Measurements from ENCODE around the gene RPL41.

Gene RPL41

GRCh38 chr12:56127888-56128669 is 11.6 kb downstream of the RPL41 start, which contains the start of gene ESYT1:
TSS of gene ESYT1 (plus strand) at chr12:56128267. CDS start at chr12:56128320, 53 bp downstream.
- DNase-seq = peak; percentile 100

DNA sequence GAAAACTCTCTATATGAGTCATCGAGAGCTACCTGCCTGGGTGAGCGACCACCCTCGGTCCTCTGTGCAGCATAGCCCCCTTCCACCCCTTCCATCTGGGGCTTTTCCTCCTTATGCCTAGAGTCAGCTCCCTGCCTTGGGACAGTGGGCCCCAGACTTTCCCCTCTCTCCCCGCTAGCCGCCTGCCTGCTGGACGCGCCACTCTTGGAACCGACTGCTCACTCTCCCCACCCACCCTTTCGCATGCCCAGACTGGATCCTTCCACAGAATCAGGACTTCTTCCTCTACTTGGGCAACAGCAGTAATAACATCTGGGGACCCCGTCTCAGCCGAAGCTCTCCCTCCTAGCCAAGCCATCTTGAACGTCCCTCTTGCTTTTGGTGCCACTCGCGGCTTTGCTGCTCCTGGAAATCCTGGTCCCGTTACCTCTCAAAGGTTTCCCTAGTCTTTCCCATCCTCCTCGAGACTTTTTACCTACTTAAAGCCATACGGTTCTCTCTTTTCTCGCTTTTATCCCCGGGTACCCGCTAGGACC is 12.3 kb downstream of the RPL41 start:
- DNase-seq = peak; percentile 14

DNA sequence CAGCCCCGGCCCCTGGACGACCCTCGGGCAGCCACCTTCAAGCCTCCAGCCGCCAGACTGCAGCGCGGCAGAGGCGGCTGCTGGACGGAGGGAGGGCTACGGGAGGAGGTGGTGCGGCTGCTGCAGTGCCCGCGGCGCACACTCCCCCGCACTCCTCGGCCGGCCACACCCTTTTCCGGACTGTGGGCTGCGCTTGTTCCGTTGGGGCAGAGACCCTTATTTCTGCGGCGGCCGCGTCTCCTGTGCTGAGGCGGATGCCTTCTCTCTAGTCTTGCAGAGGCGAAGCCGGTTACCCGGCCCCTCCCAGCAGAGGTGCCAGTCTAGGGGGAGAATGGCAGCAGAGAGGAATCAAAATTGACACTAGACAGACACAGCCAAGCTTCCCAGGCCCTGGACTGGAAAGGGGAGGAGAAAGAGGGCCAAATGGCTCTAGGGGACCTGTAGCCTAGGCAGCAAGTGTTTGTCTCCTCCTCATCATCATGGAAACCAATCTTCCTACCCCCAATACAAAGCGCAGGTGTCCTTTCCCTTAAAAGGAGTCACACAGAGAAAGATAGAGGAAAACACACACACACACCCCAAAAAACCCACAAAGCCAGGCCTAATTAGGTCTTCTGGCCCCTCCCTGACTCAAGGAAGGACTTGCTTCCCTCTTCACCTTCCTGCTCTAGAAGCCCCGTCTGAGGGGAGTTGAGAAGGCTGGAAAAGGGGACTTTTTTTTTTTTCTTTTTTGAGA is 12.9 kb downstream of the RPL41 start:
- peak; percentile 51 for DNase-seq

GRCh38 chr12:56129942-56130495 is 13.6 kb downstream of the RPL41 start:
- no peak for DNase-seq

DNA sequence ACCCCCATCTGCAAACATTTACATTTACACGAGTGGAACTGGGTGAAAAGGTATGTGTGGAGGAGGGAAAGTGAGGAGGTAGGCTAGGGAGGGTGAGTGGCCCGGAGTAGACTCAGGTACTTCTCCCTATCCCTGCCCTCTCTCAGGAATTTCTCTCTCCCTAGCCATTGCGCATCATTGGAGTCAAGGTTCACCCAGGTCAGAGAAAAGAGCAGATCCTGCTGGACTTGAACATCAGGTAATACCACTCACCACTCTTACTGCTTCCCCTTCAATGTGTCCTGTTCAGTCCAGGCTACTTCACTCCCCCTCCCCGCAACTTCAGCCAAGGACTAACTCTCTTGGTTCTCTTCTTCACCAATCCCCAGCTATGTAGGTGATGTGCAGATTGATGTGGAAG is 14.4 kb downstream of the RPL41 start:
- DNase-seq = no peak

GRCh38 chr12:56134897-56135296 is 18.5 kb downstream of the RPL41 start:
- no peak for DNase-seq

DNA sequence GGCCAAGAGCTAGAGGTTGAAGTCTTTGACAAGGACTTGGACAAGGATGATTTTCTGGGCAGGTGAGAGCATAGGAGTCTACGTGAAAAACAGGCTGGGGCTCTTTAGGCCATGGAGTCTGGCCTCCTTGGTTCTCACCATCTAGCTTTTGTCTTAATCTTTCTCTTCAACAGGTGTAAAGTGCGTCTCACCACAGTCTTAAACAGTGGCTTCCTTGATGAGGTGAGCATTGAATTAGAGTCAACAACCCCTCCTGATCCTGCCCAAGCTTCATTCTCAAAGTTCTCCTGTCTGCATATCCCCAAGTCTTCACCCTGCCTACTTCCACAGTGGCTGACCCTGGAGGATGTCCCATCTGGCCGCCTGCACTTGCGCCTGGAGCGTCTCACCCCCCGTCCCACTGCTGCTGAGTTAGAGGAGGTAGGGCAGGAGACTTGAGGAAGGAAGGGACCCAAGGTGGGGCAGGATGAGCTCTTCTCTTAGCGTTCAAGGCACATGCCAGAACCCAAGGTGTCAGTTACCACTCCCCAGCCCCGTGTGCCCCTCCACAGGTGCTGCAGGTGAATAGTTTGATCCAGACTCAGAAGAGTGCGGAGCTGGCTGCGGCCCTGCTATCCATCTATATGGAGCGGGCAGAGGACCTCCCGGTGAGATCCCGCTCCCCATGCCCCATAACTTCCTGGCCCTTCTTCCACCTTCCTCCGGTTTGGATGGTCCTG is 21.6 kb downstream of the RPL41 start:
- no peak for DNase-seq

- DNase-seq = no peak
Measured at GRCh38 chr12:56141946-56142784, 25.7 kb downstream of the RPL41 start.

DNA sequence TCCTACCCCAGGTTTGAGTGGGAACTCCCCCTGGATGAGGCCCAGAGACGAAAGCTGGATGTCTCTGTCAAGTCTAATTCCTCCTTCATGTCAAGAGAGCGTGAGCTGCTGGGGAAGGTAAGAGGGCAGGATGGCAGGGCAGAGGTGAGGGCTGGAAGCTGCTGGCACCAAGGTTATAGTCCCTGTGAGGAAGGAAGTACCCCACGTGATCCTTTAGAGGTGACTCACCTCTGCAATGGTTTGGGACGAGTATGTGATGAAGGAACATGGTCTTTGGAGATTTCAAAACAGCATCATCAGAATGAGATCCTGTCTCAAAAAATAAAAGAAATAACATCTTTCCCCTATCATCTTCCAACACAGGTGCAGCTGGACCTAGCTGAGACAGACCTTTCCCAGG is 26.8 kb downstream of the RPL41 start:
- no peak for DNase-seq

DNA sequence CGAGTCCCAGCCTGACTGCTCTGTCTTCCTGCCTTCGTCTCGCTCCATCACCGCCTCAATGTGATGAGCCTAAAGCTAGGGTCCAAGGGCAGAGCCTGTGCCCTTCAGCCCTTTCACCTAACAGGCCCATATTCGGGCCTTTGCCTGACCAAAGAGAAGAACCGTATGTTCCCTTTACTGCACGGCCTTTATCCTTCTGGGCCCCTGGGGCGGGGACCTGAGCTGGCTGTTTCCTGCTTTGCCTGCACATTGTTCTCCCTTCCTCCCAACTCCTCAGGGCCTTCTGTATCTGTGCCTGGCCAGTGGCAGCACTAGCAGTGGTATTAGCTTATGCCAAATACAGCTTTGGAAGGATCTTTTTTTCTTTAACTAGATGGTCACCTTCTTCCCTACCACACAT is 27.4 kb downstream of the RPL41 start:
- no peak for DNase-seq

DNA sequence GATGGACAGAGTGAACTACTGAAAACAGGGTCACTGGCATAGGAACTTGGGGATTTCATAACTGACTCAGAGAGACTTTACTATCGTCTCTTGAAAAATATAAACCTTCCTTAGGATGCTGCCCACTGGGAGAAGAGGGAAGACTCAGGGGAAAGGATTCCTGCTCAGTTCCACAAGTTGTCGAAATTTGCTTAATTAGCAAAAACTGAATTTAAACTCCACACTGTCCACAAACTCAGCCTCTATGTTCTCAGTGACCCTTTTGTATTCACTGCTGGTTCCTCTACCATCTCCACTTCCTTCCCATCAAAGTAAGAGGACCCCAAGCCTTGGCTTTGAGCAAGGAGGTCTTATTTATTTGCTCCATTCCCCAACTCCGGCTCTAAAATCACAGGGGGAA is 28.8 kb downstream of the RPL41 start:
- no peak for DNase-seq

DNA sequence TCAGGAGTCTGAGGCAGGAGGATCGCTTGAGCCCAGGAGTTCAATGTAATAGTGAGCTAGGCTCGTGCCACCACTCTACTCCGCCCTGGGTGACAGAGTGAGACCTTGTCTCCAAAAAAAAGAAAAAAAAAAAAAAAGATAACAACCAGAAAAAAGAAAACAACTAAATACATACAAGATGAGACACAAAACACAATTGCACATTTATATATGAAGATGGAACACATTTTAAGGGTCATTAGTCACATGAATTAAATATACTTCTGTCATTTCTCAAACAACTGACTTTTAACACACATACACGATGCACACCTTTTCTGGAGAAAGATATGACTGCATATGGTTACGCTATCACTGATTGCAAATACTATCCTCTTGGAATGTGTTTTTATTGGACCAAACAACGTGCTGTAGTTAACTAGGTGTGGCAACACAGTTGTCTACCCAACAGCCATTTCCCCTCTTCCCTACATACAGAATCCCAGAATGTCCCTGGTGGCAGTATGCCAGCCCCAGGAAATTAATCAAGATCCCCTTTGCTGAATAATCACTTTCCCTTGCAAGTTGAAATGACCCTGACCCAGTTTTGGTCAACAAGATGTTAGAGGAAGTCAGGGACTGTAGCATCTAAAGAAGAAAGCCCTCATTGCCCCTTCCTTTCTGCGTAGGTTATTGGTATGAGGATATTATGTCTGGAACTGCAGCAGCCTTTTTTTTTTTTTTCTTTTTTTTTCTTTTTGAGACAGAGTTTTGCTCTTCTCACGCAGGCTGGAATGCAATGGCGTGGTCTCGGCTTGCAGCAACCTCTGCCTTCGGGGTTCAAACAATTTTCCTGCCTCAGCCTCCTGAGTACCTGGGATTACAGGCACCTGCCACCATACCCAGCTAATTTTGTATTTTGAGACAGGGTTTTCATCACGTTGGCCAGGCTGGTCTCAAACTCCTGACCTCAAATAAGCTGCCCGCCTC is 30.3 kb downstream of the RPL41 start:
- peak; percentile 11 for DNase-seq

- DNase-seq = peak; percentile 38
Measured at GRCh38 chr12:56150563-56150962, 34.1 kb downstream of the RPL41 start.

DNA sequence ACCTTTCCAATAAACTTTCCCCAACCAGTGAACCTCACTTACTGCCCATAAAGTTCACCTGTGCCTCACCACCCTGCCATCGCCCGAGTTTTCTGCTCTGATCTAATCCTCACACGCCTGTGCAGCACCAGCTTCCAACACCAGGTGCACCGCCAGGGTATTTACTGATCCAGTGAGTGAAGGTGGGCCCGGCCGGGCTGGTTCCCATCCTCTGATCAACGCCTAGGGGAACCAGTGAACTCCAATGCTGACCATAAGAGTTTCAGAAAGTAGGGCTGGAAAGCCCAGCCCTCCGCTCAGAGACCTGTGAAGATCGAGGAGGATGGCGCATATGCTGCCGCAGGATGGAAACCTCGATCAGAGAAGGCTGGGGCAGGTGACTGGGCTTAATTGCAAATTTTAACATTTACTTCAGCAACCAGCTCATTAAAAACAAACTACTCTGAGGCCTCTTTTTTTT is 35.3 kb downstream of the RPL41 start:
- peak; percentile 15 for DNase-seq

- DNase-seq = peak; percentile 93
Measured at GRCh38 chr12:56152132-56152755, 35.8 kb downstream of the RPL41 start, which contains the start of gene MYL6B. TSS of gene MYL6B (plus strand) at chr12:56152587. CDS start at chr12:56153919, 1,332 bp downstream.

DNA sequence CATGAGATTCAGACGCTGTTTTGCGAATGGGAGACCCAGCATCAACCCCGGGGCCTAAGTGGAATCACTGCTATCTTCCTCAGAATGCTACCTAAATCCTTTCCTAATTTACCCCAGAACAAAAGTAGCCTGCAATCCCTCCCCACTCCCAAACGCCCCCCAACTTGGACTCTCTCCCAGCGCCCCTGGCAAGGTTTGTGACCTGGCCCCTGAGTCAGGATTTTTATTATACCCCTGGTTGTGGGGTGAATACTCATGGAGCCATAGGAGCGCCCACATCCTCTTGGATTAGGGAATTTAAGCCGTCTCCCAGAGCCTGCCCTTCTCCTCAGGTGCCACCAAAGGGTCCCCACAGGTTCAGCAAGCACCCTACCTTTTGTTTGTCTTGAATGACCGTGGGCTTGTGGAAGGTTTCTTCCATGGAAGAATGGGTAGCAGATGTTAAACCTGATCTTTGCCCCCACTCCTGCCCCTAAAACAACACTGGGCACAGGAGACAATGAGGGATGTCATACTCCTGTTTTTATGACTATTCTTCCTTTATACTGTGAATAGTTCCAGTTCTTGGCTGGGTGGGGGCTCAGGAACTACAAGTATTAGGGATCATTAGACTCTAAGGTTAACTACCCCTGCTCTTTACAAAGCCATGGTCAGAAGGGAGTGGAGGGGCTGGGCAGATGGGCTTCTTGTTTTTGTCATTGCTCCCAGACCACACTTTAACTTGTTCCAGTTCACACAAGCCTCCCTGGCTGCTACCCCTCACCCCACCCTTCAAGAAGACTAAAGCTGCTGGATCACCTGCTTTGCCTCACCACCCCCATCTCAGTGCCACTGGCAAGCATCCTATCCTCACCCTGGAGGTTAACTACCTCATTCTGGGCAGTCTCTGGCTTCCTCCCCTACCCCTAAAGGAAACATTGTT is 36.6 kb downstream of the RPL41 start:
- no peak for DNase-seq

DNA sequence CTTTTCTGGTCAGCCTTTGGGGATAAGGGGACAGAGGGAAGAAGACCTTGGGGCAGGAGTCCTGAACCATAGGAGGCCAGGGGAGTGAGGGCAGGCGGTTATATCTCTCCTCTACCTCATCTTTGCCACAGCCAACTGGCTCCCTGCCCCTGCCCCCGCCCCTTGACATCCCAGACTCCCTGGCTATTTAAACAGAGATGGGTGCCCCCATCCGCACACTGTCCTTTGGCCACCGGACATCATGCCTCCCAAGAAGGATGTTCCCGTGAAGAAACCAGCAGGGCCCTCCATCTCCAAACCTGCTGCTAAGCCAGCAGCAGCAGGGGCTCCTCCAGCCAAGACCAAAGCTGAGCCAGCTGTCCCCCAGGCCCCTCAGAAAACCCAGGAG is 37.2 kb downstream of the RPL41 start:
- no peak for DNase-seq

DNA sequence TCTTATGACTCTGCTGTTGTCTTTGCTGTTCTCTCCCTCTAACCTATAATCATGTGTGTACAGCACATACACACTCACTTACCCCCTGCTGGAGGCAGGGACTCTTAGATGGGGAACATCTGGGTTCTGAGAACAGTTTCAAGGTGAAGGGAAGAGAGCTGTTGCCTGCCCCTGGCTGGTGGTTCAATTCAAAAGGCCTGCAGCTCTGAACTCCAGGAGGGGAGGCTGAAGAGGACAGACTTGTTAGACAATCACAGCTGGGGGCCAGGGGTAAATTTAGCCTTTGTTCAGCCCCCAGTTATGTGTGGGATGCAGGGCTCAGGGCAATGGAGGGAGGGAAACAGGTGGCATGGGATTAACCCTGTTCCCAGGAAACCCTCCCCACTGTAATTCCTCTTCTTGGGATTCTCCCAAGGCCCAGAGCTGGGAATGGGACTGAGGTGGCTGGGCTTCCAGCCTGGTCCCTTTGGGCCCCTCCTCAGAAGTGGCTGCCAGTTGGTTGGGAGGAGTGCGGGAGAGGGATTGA is 37.9 kb downstream of the RPL41 start:
- DNase-seq = no peak
